Right forelimb (tissue), 1 donor: ENCODE results near the gene XYLT1.

Source experiments
- DNase-seq: peaks from one replicate; pipeline ENCODE4 v3.0.0-alpha.2; 2018

Gene XYLT1

GRCh38 chr16:17454162-17454730 is 16.5 kb downstream of the XYLT1 start:
- DNase-seq, result peak; percentile 7

- peak; percentile 35 for DNase-seq
These were observed 17.3 kb downstream of the XYLT1 start for GRCh38 chr16:17453364-17454038.

- peak; percentile 4 for DNase-seq
These were observed 17.8 kb downstream of the XYLT1 start for GRCh38 chr16:17452922-17453321.

- no peak for DNase-seq
These were observed 18.9 kb downstream of the XYLT1 start for GRCh38 chr16:17451843-17452242.

- DNase-seq, result no peak
These were observed 20.5 kb downstream of the XYLT1 start for GRCh38 chr16:17450291-17450690.

- peak; percentile 62 for DNase-seq
These were observed 21.8 kb downstream of the XYLT1 start for GRCh38 chr16:17448640-17449638.

GRCh38 chr16:17447101-17447569 is 23.6 kb downstream of the XYLT1 start:
- no peak for DNase-seq

GRCh38 chr16:17446661-17447060 is 24.1 kb downstream of the XYLT1 start:
- DNase-seq, result no peak

- DNase-seq, result no peak
These were observed 25.3 kb downstream of the XYLT1 start for GRCh38 chr16:17445421-17445820.

GRCh38 chr16:17444658-17445057 is 26.1 kb downstream of the XYLT1 start:
- no peak for DNase-seq

GRCh38 chr16:17440131-17440530 is 30.6 kb downstream of the XYLT1 start:
- no peak for DNase-seq

GRCh38 chr16:17439580-17439979 is 31.2 kb downstream of the XYLT1 start:
- no peak for DNase-seq

- no peak for DNase-seq
These were observed 32.8 kb downstream of the XYLT1 start for GRCh38 chr16:17437981-17438380.

- DNase-seq, result no peak
These were observed 33.5 kb downstream of the XYLT1 start for GRCh38 chr16:17437127-17437720.

GRCh38 chr16:17435318-17435717 is 35.4 kb downstream of the XYLT1 start:
- no peak for DNase-seq

GRCh38 chr16:17433577-17434451 is 36.9 kb downstream of the XYLT1 start:
- no peak for DNase-seq

- no peak for DNase-seq
These were observed 37.7 kb downstream of the XYLT1 start for GRCh38 chr16:17432901-17433576.

- no peak for DNase-seq
These were observed 38.7 kb downstream of the XYLT1 start for GRCh38 chr16:17431968-17432625.

GRCh38 chr16:17431012-17431411 is 39.7 kb downstream of the XYLT1 start:
- no peak for DNase-seq

GRCh38 chr16:17426451-17426850 is 44.3 kb downstream of the XYLT1 start:
- no peak for DNase-seq

GRCh38 chr16:17424771-17425170 is 46.0 kb downstream of the XYLT1 start:
- DNase-seq, result no peak
